ENCODE measurements around the gene SLC25A1.

DNA sequence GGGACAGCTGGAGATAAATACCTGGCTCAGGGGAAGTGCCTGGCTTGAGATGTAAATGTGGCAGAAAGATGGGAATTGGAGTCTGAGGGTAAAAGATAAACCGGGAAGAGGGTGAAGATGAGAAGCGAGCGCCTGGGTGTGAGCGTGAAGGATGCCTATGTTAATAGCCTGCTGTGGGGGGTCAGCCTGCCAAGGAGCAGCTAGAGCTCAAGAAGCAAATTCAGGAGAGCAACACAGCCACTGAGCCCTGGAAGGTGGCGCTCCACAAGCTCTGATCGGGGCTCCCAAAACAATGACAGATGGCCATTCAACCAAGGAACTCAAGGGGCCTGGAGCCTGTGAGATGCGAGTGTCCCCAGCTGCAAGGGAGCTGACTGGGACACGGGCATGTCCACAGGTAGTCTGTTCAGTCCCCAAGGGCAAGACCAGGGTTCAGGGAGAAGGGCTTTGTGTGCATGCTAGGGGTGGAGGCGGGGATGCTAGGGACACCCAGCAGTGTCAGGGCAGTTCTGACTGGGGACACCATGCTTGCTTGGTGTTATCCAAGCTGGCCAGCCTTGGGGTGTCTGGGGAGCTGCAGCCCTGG, 31.2 kb downstream of the SLC25A1 start:
- TF ChIP-seq TCF7 (CRISPR knock-in tag; IDR thresholded peaks at IDR 0.05; ENCODE audit: low read depth) = no peak
- TF ChIP-seq, protein P1, sequence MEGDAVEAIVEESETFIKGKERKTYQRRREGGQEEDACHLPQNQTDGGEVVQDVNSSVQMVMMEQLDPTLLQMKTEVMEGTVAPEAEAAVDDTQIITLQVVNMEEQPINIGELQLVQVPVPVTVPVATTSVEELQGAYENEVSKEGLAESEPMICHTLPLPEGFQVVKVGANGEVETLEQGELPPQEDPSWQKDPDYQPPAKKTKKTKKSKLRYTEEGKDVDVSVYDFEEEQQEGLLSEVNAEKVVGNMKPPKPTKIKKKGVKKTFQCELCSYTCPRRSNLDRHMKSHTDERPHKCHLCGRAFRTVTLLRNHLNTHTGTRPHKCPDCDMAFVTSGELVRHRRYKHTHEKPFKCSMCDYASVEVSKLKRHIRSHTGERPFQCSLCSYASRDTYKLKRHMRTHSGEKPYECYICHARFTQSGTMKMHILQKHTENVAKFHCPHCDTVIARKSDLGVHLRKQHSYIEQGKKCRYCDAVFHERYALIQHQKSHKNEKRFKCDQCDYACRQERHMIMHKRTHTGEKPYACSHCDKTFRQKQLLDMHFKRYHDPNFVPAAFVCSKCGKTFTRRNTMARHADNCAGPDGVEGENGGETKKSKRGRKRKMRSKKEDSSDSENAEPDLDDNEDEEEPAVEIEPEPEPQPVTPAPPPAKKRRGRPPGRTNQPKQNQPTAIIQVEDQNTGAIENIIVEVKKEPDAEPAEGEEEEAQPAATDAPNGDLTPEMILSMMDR (IDR thresholded peaks at IDR 0.05) = no peak
- no peak for TF ChIP-seq NR3C1 (CRISPR knock-in tag; conservative IDR thresholded peaks at IDR 0.05; ENCODE audit: low read depth)
- TF ChIP-seq, protein P2, sequence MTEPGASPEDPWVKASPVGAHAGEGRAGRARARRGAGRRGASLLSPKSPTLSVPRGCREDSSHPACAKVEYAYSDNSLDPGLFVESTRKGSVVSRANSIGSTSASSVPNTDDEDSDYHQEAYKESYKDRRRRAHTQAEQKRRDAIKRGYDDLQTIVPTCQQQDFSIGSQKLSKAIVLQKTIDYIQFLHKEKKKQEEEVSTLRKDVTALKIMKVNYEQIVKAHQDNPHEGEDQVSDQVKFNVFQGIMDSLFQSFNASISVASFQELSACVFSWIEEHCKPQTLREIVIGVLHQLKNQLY (CRISPR knock-in tag; IDR thresholded peaks at IDR 0.05) = no peak
- no peak for TF ChIP-seq NFYB (CRISPR knock-in tag; conservative IDR thresholded peaks at IDR 0.05; ENCODE audit: low read depth)
- TF ChIP-seq SMAD3 (CRISPR knock-in tag; IDR thresholded peaks at IDR 0.05; ENCODE audit: borderline replicate concordance) = no peak
- TF ChIP-seq CBFB (CRISPR knock-in tag; IDR thresholded peaks at IDR 0.05; ENCODE audit: low read depth) = no peak
- no peak for TF ChIP-seq TEAD1 (CRISPR knock-in tag; IDR thresholded peaks at IDR 0.05)
- TF ChIP-seq CREB1 (CRISPR knock-in tag; IDR thresholded peaks at IDR 0.05) = no peak
- no peak for TF ChIP-seq SP1 (CRISPR knock-in tag; conservative IDR thresholded peaks at IDR 0.05)
- no peak for TF ChIP-seq GABPB1 (CRISPR knock-in tag; IDR thresholded peaks at IDR 0.05)
- TF ChIP-seq, protein P3, sequence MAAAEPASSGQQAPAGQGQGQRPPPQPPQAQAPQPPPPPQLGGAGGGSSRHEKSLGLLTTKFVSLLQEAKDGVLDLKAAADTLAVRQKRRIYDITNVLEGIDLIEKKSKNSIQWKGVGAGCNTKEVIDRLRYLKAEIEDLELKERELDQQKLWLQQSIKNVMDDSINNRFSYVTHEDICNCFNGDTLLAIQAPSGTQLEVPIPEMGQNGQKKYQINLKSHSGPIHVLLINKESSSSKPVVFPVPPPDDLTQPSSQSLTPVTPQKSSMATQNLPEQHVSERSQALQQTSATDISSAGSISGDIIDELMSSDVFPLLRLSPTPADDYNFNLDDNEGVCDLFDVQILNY (CRISPR knock-in tag; IDR thresholded peaks at IDR 0.05) = no peak
- TF ChIP-seq, protein P4, sequence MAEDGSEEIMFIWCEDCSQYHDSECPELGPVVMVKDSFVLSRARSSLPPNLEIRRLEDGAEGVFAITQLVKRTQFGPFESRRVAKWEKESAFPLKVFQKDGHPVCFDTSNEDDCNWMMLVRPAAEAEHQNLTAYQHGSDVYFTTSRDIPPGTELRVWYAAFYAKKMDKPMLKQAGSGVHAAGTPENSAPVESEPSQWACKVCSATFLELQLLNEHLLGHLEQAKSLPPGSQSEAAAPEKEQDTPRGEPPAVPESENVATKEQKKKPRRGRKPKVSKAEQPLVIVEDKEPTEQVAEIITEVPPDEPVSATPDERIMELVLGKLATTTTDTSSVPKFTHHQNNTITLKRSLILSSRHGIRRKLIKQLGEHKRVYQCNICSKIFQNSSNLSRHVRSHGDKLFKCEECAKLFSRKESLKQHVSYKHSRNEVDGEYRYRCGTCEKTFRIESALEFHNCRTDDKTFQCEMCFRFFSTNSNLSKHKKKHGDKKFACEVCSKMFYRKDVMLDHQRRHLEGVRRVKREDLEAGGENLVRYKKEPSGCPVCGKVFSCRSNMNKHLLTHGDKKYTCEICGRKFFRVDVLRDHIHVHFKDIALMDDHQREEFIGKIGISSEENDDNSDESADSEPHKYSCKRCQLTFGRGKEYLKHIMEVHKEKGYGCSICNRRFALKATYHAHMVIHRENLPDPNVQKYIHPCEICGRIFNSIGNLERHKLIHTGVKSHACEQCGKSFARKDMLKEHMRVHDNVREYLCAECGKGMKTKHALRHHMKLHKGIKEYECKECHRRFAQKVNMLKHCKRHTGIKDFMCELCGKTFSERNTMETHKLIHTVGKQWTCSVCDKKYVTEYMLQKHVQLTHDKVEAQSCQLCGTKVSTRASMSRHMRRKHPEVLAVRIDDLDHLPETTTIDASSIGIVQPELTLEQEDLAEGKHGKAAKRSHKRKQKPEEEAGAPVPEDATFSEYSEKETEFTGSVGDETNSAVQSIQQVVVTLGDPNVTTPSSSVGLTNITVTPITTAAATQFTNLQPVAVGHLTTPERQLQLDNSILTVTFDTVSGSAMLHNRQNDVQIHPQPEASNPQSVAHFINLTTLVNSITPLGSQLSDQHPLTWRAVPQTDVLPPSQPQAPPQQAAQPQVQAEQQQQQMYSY (CRISPR knock-in tag; IDR thresholded peaks at IDR 0.05) = no peak
